G401 (cell line): ENCODE results near the gene SEMA4G. TPM values are rescaled to one million over a fixed set of nuclear protein-coding genes. Genes with fewer than 3 reads are reported as not detected.

Experiments used
- DNase-seq: peaks from one replicate; pipeline ENCODE4 v3.0.0-alpha.2; 2015; ENCODE audit warnings: low spot score
- in situ Hi-C: cut with HindIII; loops from 2 replicates; pipeline ENCODE4 v1.10.0; 2016; ENCODE audit warnings: low sequenced_read_pairs, mixed read lengths
- total RNA-seq: library from RNA; depleted of rRNA; stranded (reverse); fragments of >200 nt; shearing (Covaris generic); gene quantifications from 2 replicates; pipeline ENCODE4 v1.2.3, GENCODE V29; 2014; rRNA removed

SEMA4G gene
- total RNA-seq, 1 experiment from 2014 or later = 15.3 TPM

DNA sequence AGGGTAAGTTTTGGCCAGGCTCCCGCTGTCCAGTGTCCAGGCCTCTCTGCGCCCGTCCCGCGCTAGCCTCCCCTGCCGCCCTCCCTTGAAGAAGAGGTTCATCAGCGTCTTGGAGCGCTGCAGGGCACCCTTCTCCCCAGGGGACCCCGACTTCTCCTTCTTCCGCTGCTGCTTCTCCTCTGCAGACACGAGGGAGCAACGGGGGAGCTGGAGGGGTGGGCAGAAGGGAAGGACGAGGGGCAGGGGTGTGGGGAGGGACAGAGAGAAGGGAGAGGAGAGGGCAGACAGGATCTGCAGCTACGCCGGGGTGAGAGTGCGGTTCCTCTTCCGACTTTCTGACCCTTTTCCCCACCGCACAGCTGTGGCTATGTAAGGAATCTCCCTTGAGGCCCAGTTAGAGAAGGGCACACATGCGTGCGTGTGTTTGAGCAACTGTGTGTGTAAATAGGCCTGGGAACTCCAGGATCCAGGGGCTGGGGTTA lies 48.9 kb downstream of the SEMA4G start:
- no peak for DNase-seq
- in situ Hi-C loops = no loop called here

DNA sequence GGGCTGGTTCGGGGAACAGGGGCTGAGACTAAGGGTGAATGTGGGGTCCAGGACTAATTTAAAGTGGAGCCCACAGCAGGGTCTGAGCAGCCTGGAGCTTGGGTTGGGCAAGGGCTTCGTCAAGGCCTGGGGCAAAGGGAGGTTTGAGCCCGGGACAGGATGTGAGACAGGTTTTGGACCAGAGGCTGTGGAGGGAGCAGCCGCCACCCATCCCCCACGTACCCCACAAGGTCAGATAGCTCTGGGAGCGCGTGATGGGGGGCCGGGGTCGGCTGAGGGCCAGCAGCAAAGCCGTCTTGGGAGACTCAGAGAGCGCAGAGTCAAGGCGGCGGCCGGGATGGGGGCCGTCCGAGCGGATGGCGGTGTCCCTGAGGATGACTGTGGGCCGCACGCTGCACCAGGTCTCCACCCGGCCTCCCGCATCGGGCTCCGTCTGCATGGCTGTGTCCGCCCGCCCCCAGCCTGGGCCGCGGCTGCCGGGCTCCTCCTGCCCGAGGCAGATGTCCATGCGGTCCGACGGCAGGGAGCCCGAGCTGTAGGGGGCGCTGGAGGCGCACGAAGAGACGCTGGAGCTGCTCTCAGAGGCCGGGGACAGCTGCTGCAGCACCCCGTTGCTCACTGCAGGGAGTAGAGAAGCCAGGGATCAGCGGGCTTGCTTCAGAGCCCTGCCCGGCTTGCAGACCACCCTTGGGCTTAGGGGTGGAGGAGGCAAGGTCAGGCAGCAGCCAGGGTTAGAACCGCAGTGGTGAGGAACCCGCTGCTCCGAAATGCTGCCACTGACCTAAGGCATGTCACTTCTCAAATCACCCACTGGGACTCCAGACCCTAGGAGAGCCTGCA lies 49.5 kb downstream of the SEMA4G start:
- DNase-seq = no peak
- in situ Hi-C loops = no loop called here

Other genes with a start within 250 kb of the SEMA4G start
- 0.20 and 2.2 TPM in 2 replicates for gene PAX2, start 223.9 kb upstream of the SEMA4G start, total RNA-seq
- gene SLF2, start 56.5 kb upstream of the SEMA4G start, total RNA-seq = 37.0 and 46.2 TPM in 2 replicates
- gene MRPL43, start 18.0 kb downstream of the SEMA4G start, total RNA-seq = 91.6 and 117 TPM in 2 replicates
- gene TWNK, start 18.0 kb downstream of the SEMA4G start, total RNA-seq = 20.9 and 21.7 TPM in 2 replicates
- gene LZTS2, start 30.3 kb downstream of the SEMA4G start, total RNA-seq = 146 and 166 TPM in 2 replicates
- 2.4 and 4.5 TPM in 2 replicates for gene PDZD7, start 61.6 kb downstream of the SEMA4G start, total RNA-seq
- 58.9 and 65.7 TPM in 2 replicates for gene SFXN3, start 61.7 kb downstream of the SEMA4G start, total RNA-seq
- gene KAZALD1, start 92.5 kb downstream of the SEMA4G start, total RNA-seq = 105 and 145 TPM in 2 replicates
- gene TLX1, start 161.8 kb downstream of the SEMA4G start, total RNA-seq = 0.14 TPM in 1 of 2 replicates, not detected in the other